Measurements from ENCODE around the gene PSMD7. TPM values are rescaled to one million over a fixed set of nuclear protein-coding genes. Genes with fewer than 3 reads are reported as not detected.
A peak's percentile ranks its signal among the peaks of the same experiment; 100 is the strongest.

Gene PSMD7
- total and polyA plus RNA-seq, 10 of the 15 experiments (the other 5 are each of a cell fraction or from before 2014, with no cell fraction given), result 64.3 to 199 (median 100) TPM

GRCh38 chr16:74296432-74297144 lies at the start of gene PSMD7 (continued):
- TF ChIP-seq ZBTB11 (CRISPR knock-in tag; IDR thresholded peaks at IDR 0.05), result no peak
- no peak for TF ChIP-seq CHD4 (IDR thresholded peaks at IDR 0.05)
- no peak for TF ChIP-seq RBBP5 (conservative IDR thresholded peaks at IDR 0.05)
- no peak for TF ChIP-seq SMAD1 (IDR thresholded peaks at IDR 0.05; ENCODE audit: low read depth, partially characterized antibody)
- TF ChIP-seq RAD51 (IDR thresholded peaks at IDR 0.05), result no peak
- TF ChIP-seq PML (IDR thresholded peaks at IDR 0.05; ENCODE audit: low read length), result peak; percentile 93
- TF ChIP-seq ZZZ3 (IDR thresholded peaks at IDR 0.05; ENCODE audit: control insufficient read depth, insufficient read length, low read depth), result no peak
- TF ChIP-seq, protein P1, sequence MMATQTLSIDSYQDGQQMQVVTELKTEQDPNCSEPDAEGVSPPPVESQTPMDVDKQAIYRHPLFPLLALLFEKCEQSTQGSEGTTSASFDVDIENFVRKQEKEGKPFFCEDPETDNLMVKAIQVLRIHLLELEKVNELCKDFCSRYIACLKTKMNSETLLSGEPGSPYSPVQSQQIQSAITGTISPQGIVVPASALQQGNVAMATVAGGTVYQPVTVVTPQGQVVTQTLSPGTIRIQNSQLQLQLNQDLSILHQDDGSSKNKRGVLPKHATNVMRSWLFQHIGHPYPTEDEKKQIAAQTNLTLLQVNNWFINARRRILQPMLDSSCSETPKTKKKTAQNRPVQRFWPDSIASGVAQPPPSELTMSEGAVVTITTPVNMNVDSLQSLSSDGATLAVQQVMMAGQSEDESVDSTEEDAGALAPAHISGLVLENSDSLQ (IDR thresholded peaks at IDR 0.05), result peak; percentile 42; the same call in 1 of the 2 replicates
- peak in 1 of 2 experiments; percentile 14; a peak in 1 of 4 replicates for TF ChIP-seq ETV6 (conservative IDR thresholded peaks at IDR 0.05 in 1 of 2, IDR thresholded peaks at IDR 0.05 in 1 of 2; ENCODE audit: borderline replicate concordance in 1 of 2, low read depth in 1 of 2)
- TF ChIP-seq SIN3A (IDR thresholded peaks at IDR 0.05; ENCODE audit: low read depth, low read length), result peak; percentile 87; the same call in 1 of the 2 replicates
- TF ChIP-seq HDAC6 (IDR thresholded peaks at IDR 0.05; ENCODE audit: unreplicated experiment), result no peak
- peak; percentile 88 for TF ChIP-seq IKZF1 (conservative IDR thresholded peaks at IDR 0.05)
- peak; percentile 91 for TF ChIP-seq POLR2AphosphoS5 (IDR thresholded peaks at IDR 0.05; ENCODE audit: low read length)
- no peak for TF ChIP-seq KDM1A (IDR thresholded peaks at IDR 0.05; ENCODE audit: borderline replicate concordance)
- TF ChIP-seq BACH1 (IDR thresholded peaks at IDR 0.05; ENCODE audit: borderline replicate concordance), result peak; percentile 88
- peak; percentile 99 for TF ChIP-seq POLR2A (IDR thresholded peaks at IDR 0.05; ENCODE audit: low read depth, low read length)
- TF ChIP-seq CREB1 (IDR thresholded peaks at IDR 0.05; ENCODE audit: low read depth), result peak; percentile 87
- TF ChIP-seq GABPA (IDR thresholded peaks at IDR 0.05; ENCODE audit: low read depth), result peak; percentile 91
- TF ChIP-seq E4F1 (IDR thresholded peaks at IDR 0.05; ENCODE audit: borderline replicate concordance, partially characterized antibody), result peak; percentile 61
- TF ChIP-seq EZH2 (IDR thresholded peaks at IDR 0.05; ENCODE audit: borderline replicate concordance, control insufficient read depth, low read depth, low read length), result no peak
- TF ChIP-seq HDGF (IDR thresholded peaks at IDR 0.05), result peak; percentile 85
- no peak for TF ChIP-seq RAD21 (IDR thresholded peaks at IDR 0.05; ENCODE audit: insufficient read depth, low read depth, low read length)
